Right ventricle myocardium inferior (tissue), 1 donor: ENCODE measurements around the gene GPRC5B. TPM values are rescaled to one million over a fixed set of nuclear protein-coding genes. Genes with fewer than 3 reads are reported as not detected.

Experiments used
- total RNA-seq: library from RNA; stranded (reverse); fragmentation: NEBNext Ultra II Directional; extraction: Animal tissue kit (Norgen Biotek cat#: 25700); gene quantifications from one replicate; pipeline ENCODE4 v1.2.1, GENCODE V29; 2021
- donor health status: DM: no; HTN: yes; CAD: no; lungs with severe emphysema.

The GPRC5B gene
- total RNA-seq, 1 donor from 2014 or later = 90.0 TPM

Other genes with a start within 250 kb of the GPRC5B start
- 8.4 TPM for gene KNOP1, start 166.6 kb downstream of the GPRC5B start, total RNA-seq
- 5.2 TPM for gene IQCK, start 166.6 kb downstream of the GPRC5B start, total RNA-seq
- gene GPR139, start 189.0 kb upstream of the GPRC5B start, total RNA-seq = not detected